K562 (cell line): ENCODE measurements around the gene FXYD1. TPM values are rescaled to one million over a fixed set of nuclear protein-coding genes. Genes with fewer than 3 reads are reported as not detected.

Experiments used
- ARID1B ChIP-seq: fragments of 450-650 bp; IDR thresholded peaks from 2 replicates; pipeline ENCODE4 v1.6.1; 2016; ENCODE audit warnings: antibody characterized with exemption, mild to moderate bottlenecking, inconsistent platforms
- BCOR ChIP-seq: fragments of 450-650 bp; IDR thresholded peaks from 2 replicates; pipeline ENCODE4 v1.6.1; 2016
- CXXC5 ChIP-seq: fragments of 250-450 bp; sonication (Bioruptor Pico); IDR thresholded peaks from 2 replicates; pipeline ENCODE4 v1.8.0; 2022; ENCODE audit warnings: inconsistent platforms, mild to moderate bottlenecking, moderate library complexity
- DIDO1 ChIP-seq: fragments of 450-650 bp; IDR thresholded peaks from 2 replicates; pipeline ENCODE4 v1.6.1; 2016; ENCODE audit warnings: low read depth, missing biosample characterization, missing genetic modification characterization
- ETV6 ChIP-seq, 3 experiments: fragments of 150-350 bp in 1 of 3; sonication (generic) in 1 of 3; formaldehyde crosslinking in 1 of 3; IDR thresholded peaks; 2 replicates each; pipeline versions ENCODE4 v1.6.1 to v1.8.0; 2014 to 2022; ENCODE audit warnings: borderline replicate concordance in 2 of 3, low read depth in 2 of 3, antibody characterized with exemption in 1 of 3, low read length in 1 of 3, mild to moderate bottlenecking in 1 of 3, missing genetic modification reagents in 1 of 3
- GTF2A2 ChIP-seq: IDR thresholded peaks from 2 replicates; pipeline ENCODE4 v1.6.1; 2016; ENCODE audit warnings: mild to moderate bottlenecking, missing genetic modification characterization, missing compliant biosample characterization
- NEUROD1 ChIP-seq: fragments of 150-350 bp; IDR thresholded peaks from 2 replicates; pipeline ENCODE4 v1.6.1; 2014; ENCODE audit warnings: borderline replicate concordance, low read length, low read depth; ENCODE audit not compliant: partially characterized antibody
- SOX6 ChIP-seq: fragments of 450-650 bp; IDR thresholded peaks from 2 replicates; pipeline ENCODE4 v1.6.1; 2014; ENCODE audit warnings: mild to moderate bottlenecking
- THRA ChIP-seq: fragments of 450-650 bp; IDR thresholded peaks from 2 replicates; pipeline ENCODE4 v1.6.1; 2017; ENCODE audit warnings: mild to moderate bottlenecking, moderate library complexity
- UBTF ChIP-seq, 2 experiments: IDR thresholded peaks; 2 replicates each; pipeline ENCODE4 v1.6.1; 2012; ENCODE audit warnings: improper control_type of control experiment in 2 of 2, low read depth in 2 of 2, low read length in 2 of 2, borderline replicate concordance in 1 of 2
- polyA plus RNA-seq, 8 experiments: library from polyadenylated mRNA; depleted of rRNA in 4 of 8; stranded (reverse) in 5 of 8; unstranded in 3 of 8; fragments of >200 nt; fragmentation: Nextera tagmentation in 2 of 8; fragmentation: Illumina TruSeq in 1 of 8; extraction: Ambion mirVana in 2 of 8; extraction: Trizol in 1 of 8; gene quantifications; 2 replicates each; pipeline versions ENCODE4 v1.2.1 to v1.2.3, GENCODE V29; 2011 to 2014; ENCODE audit warnings: inconsistent platforms in 1 of 8, missing spikeins in 1 of 8
- total RNA-seq, 7 experiments: library from RNA; depleted of rRNA in 6 of 7; stranded (reverse); fragments of >200 nt in 6 of 7; fragmentation: Illumina TruSeq in 2 of 7; extraction: Trizol in 2 of 7; gene quantifications; 2 replicates each; pipeline versions ENCODE4 v1.2.1 to v1.2.3, GENCODE V29; 2011 to 2021; ENCODE audit warnings: low replicate concordance in 1 of 7
- TF ChIP-seq, protein P1 (sequence below): sonication (generic); formaldehyde crosslinking; IDR thresholded peaks from 2 replicates; pipeline ENCODE4 v1.8.0; 2023; ENCODE audit warnings: missing genetic modification reagents, mild to moderate bottlenecking, borderline replicate concordance
- TF ChIP-seq, protein P2 (sequence below): fragments of 250-450 bp; sonication (Bioruptor Pico); IDR thresholded peaks from 2 replicates; pipeline ENCODE4 v1.8.0; 2021; ENCODE audit warnings: mild to moderate bottlenecking, moderate library complexity

Gene FXYD1
- total and polyA plus RNA-seq, 9 of the 15 experiments (the other 6 are each of a cell fraction or from before 2014, with no cell fraction given): 0.40 to 3.2 (median 1.8) TPM; not detected in 3

DNA sequence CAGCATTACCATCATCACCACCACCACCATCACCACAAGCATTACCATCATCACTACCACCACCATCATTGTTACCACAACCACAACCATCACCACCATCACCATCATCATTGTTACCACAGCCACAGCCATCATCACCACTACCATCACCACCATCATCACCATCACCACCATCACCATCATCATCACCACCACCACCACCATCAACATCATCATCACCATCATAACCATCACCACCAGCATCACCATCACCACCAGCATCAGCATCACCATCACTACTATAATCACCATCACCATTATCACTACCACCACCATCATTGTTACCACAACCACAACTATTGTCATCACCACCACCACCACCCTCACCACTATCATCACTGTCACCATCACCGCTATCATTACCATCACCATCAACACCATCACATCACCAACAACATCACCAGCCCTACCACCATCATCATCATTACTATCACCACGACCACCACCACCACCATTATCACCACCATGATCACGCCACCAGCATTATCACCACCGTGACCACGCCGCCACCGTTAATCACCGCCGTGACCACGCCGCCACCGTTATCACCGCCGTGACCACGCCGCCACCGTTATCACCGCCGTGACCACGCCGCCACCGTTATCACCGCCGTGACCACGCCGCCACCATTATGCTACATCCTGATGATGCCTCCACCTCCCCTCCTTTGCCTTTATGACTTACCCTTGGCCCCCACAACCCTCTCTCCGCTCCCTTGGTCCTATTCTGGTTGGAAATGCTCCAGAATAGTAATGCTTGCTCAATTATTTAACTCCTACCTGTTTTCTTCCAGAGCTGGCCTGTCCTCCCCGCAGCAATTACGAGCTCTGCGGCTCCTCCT, 33.0 kb upstream of the FXYD1 start (continued):
- TF ChIP-seq ETV6 (IDR thresholded peaks at IDR 0.05; ENCODE audit: borderline replicate concordance in 1 of 2, low read depth in 2 of 2, low read length in 1 of 2): no peak
- no peak for TF ChIP-seq ETV6 (CRISPR knock-in tag; IDR thresholded peaks at IDR 0.05; ENCODE audit: borderline replicate concordance)
- TF ChIP-seq, protein P1, sequence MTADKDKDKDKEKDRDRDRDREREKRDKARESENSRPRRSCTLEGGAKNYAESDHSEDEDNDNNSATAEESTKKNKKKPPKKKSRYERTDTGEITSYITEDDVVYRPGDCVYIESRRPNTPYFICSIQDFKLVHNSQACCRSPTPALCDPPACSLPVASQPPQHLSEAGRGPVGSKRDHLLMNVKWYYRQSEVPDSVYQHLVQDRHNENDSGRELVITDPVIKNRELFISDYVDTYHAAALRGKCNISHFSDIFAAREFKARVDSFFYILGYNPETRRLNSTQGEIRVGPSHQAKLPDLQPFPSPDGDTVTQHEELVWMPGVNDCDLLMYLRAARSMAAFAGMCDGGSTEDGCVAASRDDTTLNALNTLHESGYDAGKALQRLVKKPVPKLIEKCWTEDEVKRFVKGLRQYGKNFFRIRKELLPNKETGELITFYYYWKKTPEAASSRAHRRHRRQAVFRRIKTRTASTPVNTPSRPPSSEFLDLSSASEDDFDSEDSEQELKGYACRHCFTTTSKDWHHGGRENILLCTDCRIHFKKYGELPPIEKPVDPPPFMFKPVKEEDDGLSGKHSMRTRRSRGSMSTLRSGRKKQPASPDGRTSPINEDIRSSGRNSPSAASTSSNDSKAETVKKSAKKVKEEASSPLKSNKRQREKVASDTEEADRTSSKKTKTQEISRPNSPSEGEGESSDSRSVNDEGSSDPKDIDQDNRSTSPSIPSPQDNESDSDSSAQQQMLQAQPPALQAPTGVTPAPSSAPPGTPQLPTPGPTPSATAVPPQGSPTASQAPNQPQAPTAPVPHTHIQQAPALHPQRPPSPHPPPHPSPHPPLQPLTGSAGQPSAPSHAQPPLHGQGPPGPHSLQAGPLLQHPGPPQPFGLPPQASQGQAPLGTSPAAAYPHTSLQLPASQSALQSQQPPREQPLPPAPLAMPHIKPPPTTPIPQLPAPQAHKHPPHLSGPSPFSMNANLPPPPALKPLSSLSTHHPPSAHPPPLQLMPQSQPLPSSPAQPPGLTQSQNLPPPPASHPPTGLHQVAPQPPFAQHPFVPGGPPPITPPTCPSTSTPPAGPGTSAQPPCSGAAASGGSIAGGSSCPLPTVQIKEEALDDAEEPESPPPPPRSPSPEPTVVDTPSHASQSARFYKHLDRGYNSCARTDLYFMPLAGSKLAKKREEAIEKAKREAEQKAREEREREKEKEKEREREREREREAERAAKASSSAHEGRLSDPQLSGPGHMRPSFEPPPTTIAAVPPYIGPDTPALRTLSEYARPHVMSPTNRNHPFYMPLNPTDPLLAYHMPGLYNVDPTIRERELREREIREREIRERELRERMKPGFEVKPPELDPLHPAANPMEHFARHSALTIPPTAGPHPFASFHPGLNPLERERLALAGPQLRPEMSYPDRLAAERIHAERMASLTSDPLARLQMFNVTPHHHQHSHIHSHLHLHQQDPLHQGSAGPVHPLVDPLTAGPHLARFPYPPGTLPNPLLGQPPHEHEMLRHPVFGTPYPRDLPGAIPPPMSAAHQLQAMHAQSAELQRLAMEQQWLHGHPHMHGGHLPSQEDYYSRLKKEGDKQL (CRISPR knock-in tag): no peak
- no peak for TF ChIP-seq DIDO1 (tag)
- TF ChIP-seq SOX6: peak; percentile 45; the same call in 1 of the 2 replicates
- TF ChIP-seq, protein P2, sequence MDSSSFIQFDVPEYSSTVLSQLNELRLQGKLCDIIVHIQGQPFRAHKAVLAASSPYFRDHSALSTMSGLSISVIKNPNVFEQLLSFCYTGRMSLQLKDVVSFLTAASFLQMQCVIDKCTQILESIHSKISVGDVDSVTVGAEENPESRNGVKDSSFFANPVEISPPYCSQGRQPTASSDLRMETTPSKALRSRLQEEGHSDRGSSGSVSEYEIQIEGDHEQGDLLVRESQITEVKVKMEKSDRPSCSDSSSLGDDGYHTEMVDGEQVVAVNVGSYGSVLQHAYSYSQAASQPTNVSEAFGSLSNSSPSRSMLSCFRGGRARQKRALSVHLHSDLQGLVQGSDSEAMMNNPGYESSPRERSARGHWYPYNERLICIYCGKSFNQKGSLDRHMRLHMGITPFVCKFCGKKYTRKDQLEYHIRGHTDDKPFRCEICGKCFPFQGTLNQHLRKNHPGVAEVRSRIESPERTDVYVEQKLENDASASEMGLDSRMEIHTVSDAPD (CRISPR knock-in tag): peak; percentile 80; the same call in 1 of the 2 replicates
- 0 out of 2 replicates have a peak, but pooled peaks have one; percentile 22 for TF ChIP-seq BCOR
- TF ChIP-seq CXXC5 (CRISPR knock-in tag): 0 out of 2 replicates have a peak, but pooled peaks have one; percentile 14
- no peak for TF ChIP-seq THRA
- no peak for TF ChIP-seq UBTF (IDR thresholded peaks at IDR 0.05; ENCODE audit: borderline replicate concordance in 1 of 2, low read depth in 2 of 2, low read length in 2 of 2)
- no peak for TF ChIP-seq GTF2A2 (tag)
- peak; percentile 35 for TF ChIP-seq ARID1B
- no peak for TF ChIP-seq NEUROD1
